HepG2 (cell line): ENCODE data around the gene U2AF1L4. TPM values are rescaled to one million over a fixed set of nuclear protein-coding genes. Genes with fewer than 3 reads are reported as not detected.
A peak's percentile ranks its signal among the peaks of the same experiment; 100 is the strongest.

Experiments
- ATAD3A ChIP-seq: sonication (generic); formaldehyde crosslinking; IDR thresholded peaks from 2 replicates; pipeline ENCODE4 v1.4.0; 2020; ENCODE audit warnings: missing genetic modification reagents
- BCL6 ChIP-seq: IDR thresholded peaks from 2 replicates; pipeline ENCODE4 v1.6.1; 2016; ENCODE audit warnings: missing genetic modification reagents, missing compliant biosample characterization
- BRCA1 ChIP-seq: sonication (generic); formaldehyde crosslinking; IDR thresholded peaks from 2 replicates; pipeline ENCODE4 v1.4.0; 2020; ENCODE audit warnings: missing genetic modification reagents
- IRF2 ChIP-seq: IDR thresholded peaks from 2 replicates; pipeline ENCODE4 v1.6.1; 2018; ENCODE audit warnings: missing genetic modification reagents, missing compliant biosample characterization
- LCORL ChIP-seq, 2 experiments: fragments of 450-650 bp in 1 of 2; sonication (generic) in 1 of 2; formaldehyde crosslinking in 1 of 2; IDR thresholded peaks; 2 replicates each; pipeline versions ENCODE4 v1.5.0 to v1.6.1; 2017 to 2020; ENCODE audit warnings: antibody characterized with exemption in 1 of 2, missing genetic modification reagents in 1 of 2
- MEIS1 ChIP-seq: sonication (generic); formaldehyde crosslinking; IDR thresholded peaks from 2 replicates; pipeline ENCODE4 v1.9.0; 2021; ENCODE audit warnings: mild to moderate bottlenecking, missing genetic modification reagents, moderate library complexity, borderline replicate concordance
- NFE2L1 ChIP-seq: sonication (generic); formaldehyde crosslinking; IDR thresholded peaks from 2 replicates; pipeline ENCODE4 v1.4.0; 2020; ENCODE audit warnings: missing genetic modification reagents, mild to moderate bottlenecking, borderline replicate concordance
- PITX1 ChIP-seq: sonication (generic); formaldehyde crosslinking; IDR thresholded peaks from 2 replicates; pipeline ENCODE4 v1.5.1; 2020; ENCODE audit warnings: mild to moderate bottlenecking, missing genetic modification reagents
- POLR2G ChIP-seq: fragments of 200-400 bp; formaldehyde crosslinking; IDR thresholded peaks from 2 replicates; pipeline ENCODE4 v1.6.1; 2018; ENCODE audit warnings: mild to moderate bottlenecking, low read depth, low read length, moderate library complexity
- REL ChIP-seq: sonication (generic); formaldehyde crosslinking; conservative IDR thresholded peaks from 2 replicates; pipeline ENCODE4 v1.8.0; 2022; ENCODE audit warnings: mild to moderate bottlenecking, missing genetic modification reagents, moderate library complexity
- RFXANK ChIP-seq: IDR thresholded peaks from 2 replicates; pipeline ENCODE4 v1.6.1; 2016
- RXRB ChIP-seq: IDR thresholded peaks from 2 replicates; pipeline ENCODE4 v1.6.1; 2016; ENCODE audit warnings: borderline replicate concordance, missing genetic modification reagents, missing compliant biosample characterization
- SNAI1 ChIP-seq: sonication (generic); formaldehyde crosslinking; IDR thresholded peaks from 2 replicates; pipeline ENCODE4 v1.5.0; 2020; ENCODE audit warnings: mild to moderate bottlenecking, missing genetic modification reagents, borderline replicate concordance
- ZBTB21 ChIP-seq: sonication (generic); formaldehyde crosslinking; IDR thresholded peaks from 2 replicates; pipeline ENCODE4 v1.4.0; 2020; ENCODE audit warnings: missing genetic modification reagents
- ZFY ChIP-seq: sonication (generic); formaldehyde crosslinking; IDR thresholded peaks from 2 replicates; pipeline ENCODE4 v1.4.0; 2020; ENCODE audit warnings: missing genetic modification reagents
- ZNF331 ChIP-seq: sonication (generic); formaldehyde crosslinking; IDR thresholded peaks from 2 replicates; pipeline ENCODE4 v1.4.0; 2020; ENCODE audit warnings: missing genetic modification reagents
- ZNF335 ChIP-seq: sonication (generic); formaldehyde crosslinking; IDR thresholded peaks from 2 replicates; pipeline ENCODE4 v1.4.0; 2020; ENCODE audit warnings: missing genetic modification reagents
- ZNF44 ChIP-seq: sonication (generic); formaldehyde crosslinking; IDR thresholded peaks from 2 replicates; pipeline ENCODE4 v1.5.1; 2020; ENCODE audit warnings: mild to moderate bottlenecking, missing genetic modification reagents
- ZNF496 ChIP-seq: sonication (generic); formaldehyde crosslinking; IDR thresholded peaks from 2 replicates; pipeline ENCODE4 v1.8.1; 2023; ENCODE audit warnings: mild to moderate bottlenecking, moderate library complexity, missing genetic modification reagents; ENCODE audit not compliant: insufficient replicate concordance
- ZNF556 ChIP-seq: sonication (generic); formaldehyde crosslinking; IDR thresholded peaks from 2 replicates; pipeline ENCODE4 v1.4.0; 2020; ENCODE audit warnings: mild to moderate bottlenecking, missing genetic modification reagents, borderline replicate concordance
- ZNF737 ChIP-seq: sonication (generic); formaldehyde crosslinking; IDR thresholded peaks from 2 replicates; pipeline ENCODE4 v1.5.0; 2020; ENCODE audit warnings: missing genetic modification reagents, mild to moderate bottlenecking, borderline replicate concordance
- ZNF766 ChIP-seq: sonication (generic); formaldehyde crosslinking; IDR thresholded peaks from 2 replicates; pipeline ENCODE4 v1.5.0; 2020; ENCODE audit warnings: missing genetic modification reagents, borderline replicate concordance
- ZNF777 ChIP-seq: sonication (generic); formaldehyde crosslinking; IDR thresholded peaks from 2 replicates; pipeline ENCODE4 v1.4.0; 2020; ENCODE audit warnings: missing genetic modification reagents
- ZNF891 ChIP-seq: sonication (generic); formaldehyde crosslinking; IDR thresholded peaks from 2 replicates; pipeline ENCODE4 v1.5.0; 2020; ENCODE audit warnings: mild to moderate bottlenecking, missing genetic modification reagents
- polyA plus RNA-seq, 8 experiments: library from polyadenylated mRNA; depleted of rRNA in 3 of 8; stranded (reverse) in 7 of 8; unstranded in 1 of 8; fragments of >200 nt; fragmentation: Illumina TruSeq in 4 of 8; extraction: Trizol in 4 of 8; gene quantifications; 2 replicates each; pipeline versions ENCODE4 v1.2.1 to v1.2.3, GENCODE V29; 2011 to 2016; ENCODE audit warnings: low read depth in 4 of 8, missing spikeins in 1 of 8, mixed read lengths in 1 of 8; ENCODE audit not compliant: insufficient read depth in 1 of 8
- total RNA-seq, 5 experiments: library from RNA; depleted of rRNA; stranded (reverse); fragments of >200 nt; fragmentation: Illumina TruSeq; extraction: Trizol; gene quantifications; 2 replicates each; pipeline ENCODE4 v1.2.3, GENCODE V29; 2016; ENCODE audit warnings: low read depth in 1 of 5
- TF ChIP-seq, protein P1 (sequence below): sonication (generic); formaldehyde crosslinking; IDR thresholded peaks from 2 replicates; pipeline ENCODE4 v1.4.0; 2020; ENCODE audit warnings: missing genetic modification reagents, mild to moderate bottlenecking, borderline replicate concordance
- TF ChIP-seq, protein P2 (sequence below): IDR thresholded peaks from 2 replicates; pipeline ENCODE4 v1.6.1; 2018; ENCODE audit warnings: missing genetic modification reagents, mild to moderate bottlenecking, missing compliant biosample characterization
- TF ChIP-seq, protein P3 (sequence below): sonication (generic); formaldehyde crosslinking; conservative IDR thresholded peaks from 2 replicates; pipeline ENCODE4 v1.4.0; 2020; ENCODE audit warnings: missing genetic modification reagents

The U2AF1L4 gene
- total and polyA plus RNA-seq, 2 of the 13 experiments (the other 11 are each of a cell fraction or from before 2014, with no cell fraction given) = 7.9 to 15.4 TPM

DNA sequence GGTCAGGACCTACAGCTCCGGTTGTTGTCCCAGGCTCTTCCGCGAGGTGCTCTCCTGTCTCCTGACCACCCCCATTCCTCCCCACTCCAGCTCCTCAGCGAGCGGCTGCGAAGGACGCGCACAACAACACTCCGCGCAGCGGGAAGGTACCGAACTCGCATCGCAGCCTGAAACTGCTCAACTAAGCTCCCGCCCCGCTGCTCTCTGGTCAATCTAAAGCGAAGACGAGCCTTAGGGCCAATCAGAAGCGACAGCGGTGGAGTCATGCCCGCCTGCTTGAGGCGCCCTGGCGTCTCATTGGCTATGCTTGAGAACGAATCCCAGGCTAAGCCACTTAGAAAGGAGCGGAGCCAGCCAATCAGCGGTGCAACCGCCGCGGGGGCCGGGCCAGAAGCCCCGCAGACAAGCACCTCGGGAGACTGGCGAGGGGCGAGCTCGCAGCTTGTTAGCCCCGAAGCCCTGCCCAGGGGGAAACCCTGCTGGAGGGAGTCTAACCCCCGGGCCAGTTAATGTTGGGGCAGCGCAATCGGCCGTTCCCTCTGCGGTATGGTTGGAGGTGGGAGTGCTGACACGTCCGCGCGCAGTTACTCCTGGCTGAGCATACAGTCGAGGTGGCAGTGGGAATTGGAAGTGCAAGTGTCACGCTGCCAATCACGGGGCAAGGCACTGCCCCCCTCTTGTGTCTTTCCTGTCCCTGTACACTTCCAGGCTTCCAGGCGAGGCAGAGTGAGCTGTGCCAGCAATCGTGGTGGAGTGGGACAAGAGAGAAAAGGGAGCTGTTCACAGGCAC, 42.8 kb downstream of the U2AF1L4 start (continued):
- TF ChIP-seq ZNF766 (no peak), ATAD3A (CRISPR knock-in tag) (no peak), SNAI1 (0 out of 2 replicates have a peak, but pooled peaks have one; percentile 86), ZNF556 (CRISPR knock-in tag) (peak; percentile 24; the same call in 1 of the 2 replicates), POLR2G (peak; percentile 56), ZFY (0 out of 2 replicates have a peak, but pooled peaks have one; percentile 10), ZNF777 (CRISPR knock-in tag) (0 out of 2 replicates have a peak, but pooled peaks have one; percentile 45), ZNF335 (CRISPR knock-in tag) (peak; percentile 21; the same call in 1 of the 2 replicates), PITX1 (0 out of 2 replicates have a peak, but pooled peaks have one; percentile 12), ZNF891 (0 out of 2 replicates have a peak, but pooled peaks have one; percentile 27), NFE2L1 (CRISPR knock-in tag) (no peak), BRCA1 (CRISPR knock-in tag) (0 out of 2 replicates have a peak, but pooled peaks have one; percentile 56), MEIS1 (0 out of 2 replicates have a peak, but pooled peaks have one; percentile 33), REL (CRISPR knock-in tag) (0 out of 2 replicates have a peak, but pooled peaks have one; percentile 53), ZNF331 (CRISPR knock-in tag) (no peak), ZNF44 (0 out of 2 replicates have a peak, but pooled peaks have one; percentile 59), ZBTB21 (no peak), LCORL (IDR thresholded peaks at IDR 0.05) (no peak), LCORL (CRISPR knock-in tag; IDR thresholded peaks at IDR 0.05) (peak; percentile 48; the same call in 1 of the 2 replicates), ZNF496 (CRISPR knock-in tag) (no peak), IRF2 (CRISPR knock-in tag) (peak; percentile 20; the same call in 1 of the 2 replicates), RFXANK (0 out of 2 replicates have a peak, but pooled peaks have one; percentile 44), BCL6 (CRISPR knock-in tag) (no peak), ZNF737 (CRISPR knock-in tag) (no peak), RXRB (no peak)
- TF ChIP-seq, protein P1, sequence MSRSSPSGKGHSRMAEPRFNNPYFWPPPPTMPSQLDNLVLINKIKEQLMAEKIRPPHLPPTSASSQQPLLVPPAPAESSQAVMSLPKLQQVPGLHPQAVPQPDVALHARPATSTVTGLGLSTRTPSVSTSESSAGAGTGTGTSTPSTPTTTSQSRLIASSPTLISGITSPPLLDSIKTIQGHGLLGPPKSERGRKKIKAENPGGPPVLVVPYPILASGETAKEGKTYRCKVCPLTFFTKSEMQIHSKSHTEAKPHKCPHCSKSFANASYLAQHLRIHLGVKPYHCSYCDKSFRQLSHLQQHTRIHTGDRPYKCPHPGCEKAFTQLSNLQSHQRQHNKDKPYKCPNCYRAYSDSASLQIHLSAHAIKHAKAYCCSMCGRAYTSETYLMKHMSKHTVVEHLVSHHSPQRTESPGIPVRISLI = peak; percentile 67
- TF ChIP-seq, protein P2, sequence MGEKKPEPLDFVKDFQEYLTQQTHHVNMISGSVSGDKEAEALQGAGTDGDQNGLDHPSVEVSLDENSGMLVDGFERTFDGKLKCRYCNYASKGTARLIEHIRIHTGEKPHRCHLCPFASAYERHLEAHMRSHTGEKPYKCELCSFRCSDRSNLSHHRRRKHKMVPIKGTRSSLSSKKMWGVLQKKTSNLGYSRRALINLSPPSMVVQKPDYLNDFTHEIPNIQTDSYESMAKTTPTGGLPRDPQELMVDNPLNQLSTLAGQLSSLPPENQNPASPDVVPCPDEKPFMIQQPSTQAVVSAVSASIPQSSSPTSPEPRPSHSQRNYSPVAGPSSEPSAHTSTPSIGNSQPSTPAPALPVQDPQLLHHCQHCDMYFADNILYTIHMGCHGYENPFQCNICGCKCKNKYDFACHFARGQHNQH = 0 out of 2 replicates have a peak, but pooled peaks have one; percentile 17
- TF ChIP-seq, protein P3, sequence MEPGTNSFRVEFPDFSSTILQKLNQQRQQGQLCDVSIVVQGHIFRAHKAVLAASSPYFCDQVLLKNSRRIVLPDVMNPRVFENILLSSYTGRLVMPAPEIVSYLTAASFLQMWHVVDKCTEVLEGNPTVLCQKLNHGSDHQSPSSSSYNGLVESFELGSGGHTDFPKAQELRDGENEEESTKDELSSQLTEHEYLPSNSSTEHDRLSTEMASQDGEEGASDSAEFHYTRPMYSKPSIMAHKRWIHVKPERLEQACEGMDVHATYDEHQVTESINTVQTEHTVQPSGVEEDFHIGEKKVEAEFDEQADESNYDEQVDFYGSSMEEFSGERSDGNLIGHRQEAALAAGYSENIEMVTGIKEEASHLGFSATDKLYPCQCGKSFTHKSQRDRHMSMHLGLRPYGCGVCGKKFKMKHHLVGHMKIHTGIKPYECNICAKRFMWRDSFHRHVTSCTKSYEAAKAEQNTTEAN (CRISPR knock-in tag) = 0 out of 2 replicates have a peak, but pooled peaks have one; percentile 45
